Measurements from ENCODE around the gene JARID2. TPM values are rescaled to one million over a fixed set of nuclear protein-coding genes. Genes with fewer than 3 reads are reported as not detected.
A peak's percentile ranks its signal among the peaks of the same experiment; 100 is the strongest.

The JARID2 gene
- total and polyA plus RNA-seq, 11 donors = 3.5 to 12.2 (median 7.5) TPM

DNA sequence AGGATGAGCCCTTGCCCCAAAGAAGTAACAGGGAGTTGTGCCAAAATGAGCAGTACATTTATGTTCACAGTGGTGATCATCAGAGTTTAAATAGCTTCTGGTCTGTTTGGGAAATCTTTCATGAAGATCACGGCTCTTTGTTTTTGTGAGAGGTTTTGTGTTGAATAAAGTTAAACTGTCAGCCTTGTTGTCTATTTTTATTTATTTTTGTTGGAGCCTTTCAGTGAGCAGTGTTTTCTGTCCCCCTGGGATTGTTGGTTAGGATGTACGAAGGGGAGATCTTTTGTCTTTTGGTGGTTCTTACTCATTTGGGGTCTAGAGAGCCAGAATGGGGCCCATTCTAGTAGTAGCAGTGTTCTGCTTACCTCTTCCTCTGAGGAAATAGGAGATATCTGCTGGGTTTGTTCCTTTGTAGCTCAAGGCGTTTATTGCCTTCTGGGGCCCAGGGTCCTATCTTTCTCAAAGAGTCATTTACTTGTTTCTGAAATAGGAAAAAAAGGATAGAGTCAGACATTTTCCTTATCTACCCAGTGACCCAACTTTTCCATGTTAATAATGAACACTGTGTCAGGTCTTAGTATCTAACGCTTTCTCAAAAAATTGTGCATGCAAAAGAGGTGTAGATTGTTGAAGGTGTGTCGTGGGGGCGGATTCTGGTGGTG, 157.4 kb downstream of the JARID2 start:
- H3K4me3 ChIP-seq = no peak overlapping the region
- WGBS, 4 donors = 82 to 89% (median 88%) methylated on average over 6 of the region's 6 CpGs
- DNase-seq (no peak), ATAC-seq (no peak)
- intact Hi-C loops (cut with DNase I) = loop anchor here in 4 of 10 donors (5.0 kb wide), 2 partner anchors 34 to 89 kb away; no protein-coding TSS in a partner anchor
- TF ChIP-seq, protein P1, sequence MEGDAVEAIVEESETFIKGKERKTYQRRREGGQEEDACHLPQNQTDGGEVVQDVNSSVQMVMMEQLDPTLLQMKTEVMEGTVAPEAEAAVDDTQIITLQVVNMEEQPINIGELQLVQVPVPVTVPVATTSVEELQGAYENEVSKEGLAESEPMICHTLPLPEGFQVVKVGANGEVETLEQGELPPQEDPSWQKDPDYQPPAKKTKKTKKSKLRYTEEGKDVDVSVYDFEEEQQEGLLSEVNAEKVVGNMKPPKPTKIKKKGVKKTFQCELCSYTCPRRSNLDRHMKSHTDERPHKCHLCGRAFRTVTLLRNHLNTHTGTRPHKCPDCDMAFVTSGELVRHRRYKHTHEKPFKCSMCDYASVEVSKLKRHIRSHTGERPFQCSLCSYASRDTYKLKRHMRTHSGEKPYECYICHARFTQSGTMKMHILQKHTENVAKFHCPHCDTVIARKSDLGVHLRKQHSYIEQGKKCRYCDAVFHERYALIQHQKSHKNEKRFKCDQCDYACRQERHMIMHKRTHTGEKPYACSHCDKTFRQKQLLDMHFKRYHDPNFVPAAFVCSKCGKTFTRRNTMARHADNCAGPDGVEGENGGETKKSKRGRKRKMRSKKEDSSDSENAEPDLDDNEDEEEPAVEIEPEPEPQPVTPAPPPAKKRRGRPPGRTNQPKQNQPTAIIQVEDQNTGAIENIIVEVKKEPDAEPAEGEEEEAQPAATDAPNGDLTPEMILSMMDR (IDR thresholded peaks at IDR 0.05) = no peak
- TF ChIP-seq POLR2A (IDR thresholded peaks at IDR 0.05) = no peak
- H3K27me3 ChIP-seq = no peaks in the 10 kb centered on the region
- peaks cover 4 to 80% (median 55%) of the 10 kb centered on the region in 12 donors for H3K4me1 ChIP-seq
- no peaks in the 10 kb centered on the region for H3K36me3 ChIP-seq
- H3K9me3 ChIP-seq = no peaks in the 10 kb centered on the region
- peak overlapping the region in 2 of 12 donors; percentile 18 to 57 for H3K27ac ChIP-seq

DNA sequence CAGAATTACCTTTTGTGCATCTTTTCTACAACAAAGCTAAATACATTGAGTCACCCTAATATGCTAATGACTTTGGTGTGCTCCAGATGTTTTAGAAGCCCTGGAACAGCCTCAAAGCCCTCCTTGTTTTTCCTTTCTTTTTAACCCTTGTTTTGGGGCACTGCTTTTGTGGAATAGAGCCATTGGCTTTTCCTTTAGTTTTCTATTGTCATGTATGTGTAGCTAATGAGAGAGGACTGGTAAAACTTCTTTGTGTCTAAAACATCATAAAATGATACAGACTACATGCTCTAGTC, 158.8 kb downstream of the JARID2 start:
- TF ChIP-seq, protein P1 (IDR thresholded peaks at IDR 0.05) = no peak
- no peak for TF ChIP-seq POLR2A (IDR thresholded peaks at IDR 0.05)
- ATAC-seq (no peak), DNase-seq (no peak)
- Histone ChIP-seq H3K9me3 (no peaks in the 10 kb centered on the region), H3K4me1 (peaks cover 4 to 80% (median 51%) of the 10 kb centered on the region in 12 donors), H3K4me3 (no peak overlapping the region), H3K36me3 (no peaks in the 10 kb centered on the region), H3K27me3 (no peaks in the 10 kb centered on the region), H3K27ac (no peak overlapping the region)
- intact Hi-C loops (cut with DNase I) = loop anchor here in 4 of 10 donors (5.0 kb wide), 2 partner anchors 33 to 88 kb away; no protein-coding TSS in a partner anchor

DNA sequence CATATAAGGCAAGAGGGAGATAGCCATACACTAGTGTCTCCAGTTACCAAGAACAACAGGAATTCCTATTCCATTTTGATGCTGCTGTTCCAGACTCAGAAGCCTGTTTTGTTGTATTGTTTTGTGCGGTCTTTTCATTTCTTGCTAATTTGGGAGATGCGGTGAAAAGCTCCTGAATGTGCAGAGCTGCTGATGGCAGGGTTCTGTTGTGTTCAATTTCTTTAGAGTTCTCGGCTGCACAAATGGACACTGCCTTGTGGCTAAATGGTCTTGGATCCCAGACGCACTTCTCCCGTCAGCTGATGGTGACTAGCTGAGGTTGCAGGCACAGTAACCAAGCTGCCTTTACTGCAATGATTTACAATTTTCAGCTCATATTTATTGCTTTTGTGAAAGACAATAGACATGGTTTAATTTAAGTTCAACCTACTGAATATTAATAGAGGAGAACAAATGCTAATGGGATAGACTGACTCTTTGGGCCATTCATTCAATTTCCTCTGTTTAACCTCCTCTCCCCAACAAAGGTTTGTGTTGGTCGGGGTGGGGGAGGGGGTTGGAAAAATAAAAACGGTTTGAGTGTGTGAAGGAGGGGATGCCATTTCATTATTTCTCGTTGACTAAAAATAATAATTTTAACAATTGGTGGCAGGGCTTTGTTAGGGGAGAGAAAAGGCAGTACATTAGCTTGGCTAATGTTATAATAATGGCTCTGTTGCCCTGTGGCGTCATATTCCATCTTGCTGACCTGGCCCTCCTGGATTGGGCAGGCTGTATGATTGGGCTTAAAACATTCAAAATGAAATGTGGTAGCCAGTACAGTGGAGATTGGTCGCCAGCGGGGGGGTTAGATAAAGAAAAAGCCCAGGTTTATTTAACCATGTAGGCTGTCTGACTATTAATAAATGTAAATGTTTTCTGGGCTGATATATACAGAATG, 159.5 kb downstream of the JARID2 start:
- DNase-seq (no peak), ATAC-seq (no peak)
- TF ChIP-seq POLR2A (IDR thresholded peaks at IDR 0.05) = no peak
- TF ChIP-seq, protein P1 (IDR thresholded peaks at IDR 0.05) = no peak
- no peaks in the 10 kb centered on the region for H3K36me3 ChIP-seq
- intact Hi-C loops (cut with DNase I) = no loop called here
- H3K27me3 ChIP-seq = no peaks in the 10 kb centered on the region
- WGBS, 4 donors = 86 to 92% (median 88%) methylated on average over 11 of the region's 11 CpGs
- peaks cover 3 to 83% (median 48%) of the 10 kb centered on the region in 12 donors for H3K4me1 ChIP-seq
- no peak overlapping the region for H3K27ac ChIP-seq
- H3K4me3 ChIP-seq = no peak overlapping the region
- H3K9me3 ChIP-seq = no peaks in the 10 kb centered on the region

DNA sequence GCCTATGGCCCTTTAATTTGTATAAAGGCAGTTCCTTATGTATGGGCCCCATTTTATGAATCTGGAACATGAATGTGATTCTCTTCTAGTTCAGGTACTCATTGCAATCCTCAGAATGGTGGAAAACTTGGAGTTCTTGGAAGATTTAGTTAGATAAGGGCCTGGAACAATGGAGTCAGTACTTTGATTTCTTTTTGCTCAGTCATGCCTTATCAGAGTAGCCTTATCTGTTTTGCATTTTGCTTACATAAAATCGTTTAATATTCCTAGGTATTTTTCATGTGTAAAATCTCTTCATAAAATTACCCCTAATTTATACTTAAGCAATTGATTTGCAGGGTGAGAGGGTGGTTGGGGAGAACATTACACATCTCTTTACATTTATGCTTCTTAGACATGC, 160.6 kb downstream of the JARID2 start:
- no peak overlapping the region for H3K27ac ChIP-seq
- H3K4me1 ChIP-seq = peaks cover 0 to 83% (median 39%) of the 10 kb centered on the region in 12 donors
- DNase-seq = no peak
- no peak for ATAC-seq
- TF ChIP-seq, protein P1 (IDR thresholded peaks at IDR 0.05) = no peak
- no peak for TF ChIP-seq POLR2A (IDR thresholded peaks at IDR 0.05)
- 25 to 53% (median 36%) methylated on average over 1 of the region's 1 CpG for WGBS, 4 donors
- intact Hi-C loops (cut with DNase I) = no loop called here
- no peak overlapping the region for H3K4me3 ChIP-seq
- no peaks in the 10 kb centered on the region for H3K36me3 ChIP-seq
- no peaks in the 10 kb centered on the region for H3K9me3 ChIP-seq
- no peaks in the 10 kb centered on the region for H3K27me3 ChIP-seq

All from heart left ventricle (tissue), 16 donors.